T-cell (primary cell): ENCODE measurements around the gene OGDH. TPM values are rescaled to one million over a fixed set of nuclear protein-coding genes. Genes with fewer than 3 reads are reported as not detected.
"Not testable (repeated sequence)": the region's sequence is repeated elsewhere in the genome, so short reads cannot be mapped to it uniquely, and the experiment has no call there.

Experiments used
- ATAC-seq, 4 experiments: fragments of 200-7000 bp in 3 of 4; fragments of 150-1000 bp in 1 of 4; cut with Tn5 transposase; replicated peaks in 1 of 4; 1 replicate in 3 of 4; 2 replicates in 1 of 4; pipeline ENCODE4 v1.10.0; 2021; ENCODE audit warnings: moderate library complexity in 3 of 4, mild to moderate bottlenecking in 2 of 4, moderate number of reproducible peaks in 1 of 4
- CTCF ChIA-PET, 2 donors: fragments of 300-600 bp; sonication (Branson Sonifier 250); formaldehyde crosslinking; loops; one replicate each; lab custom pipeline; 2022; ENCODE audit warnings: antibody characterized with exemption in 2 of 2; lab: Charles Lee
- POLR2A ChIA-PET, 2 donors: fragments of 300-600 bp; sonication (Branson Sonifier 250); formaldehyde crosslinking; loops; one replicate each; lab custom pipeline; 2022; ENCODE audit warnings: antibody characterized with exemption in 2 of 2; lab: Charles Lee
- DNase-seq, 35 experiments: peaks; one replicate each; pipeline versions ENCODE4 v3.0.0 to v3.0.0-alpha.2; 2013 to 2023
- H3K27ac ChIP-seq: one replicate; pipeline ENCODE4 v1.5.1; 2013; ENCODE audit warnings: low read length
- H3K27me3 ChIP-seq, 2 experiments: replicated peaks in 1 of 2; 1 replicate in 1 of 2; 2 replicates in 1 of 2; pipeline versions ENCODE4 v1.6.1 to v1.7.0; 2013; ENCODE audit warnings: low read length in 1 of 2, mixed read lengths in 1 of 2; ENCODE audit not compliant: control insufficient read depth in 2 of 2, insufficient read depth in 2 of 2; ENCODE audit errors: extremely low read depth in 1 of 2
- H3K36me3 ChIP-seq, 2 donors: 1 replicate in 1 of 2; 2 replicates in 1 of 2; pipeline versions ENCODE4 v1.6.1 to v1.7.0; 2013; ENCODE audit warnings: low read length in 1 of 2; ENCODE audit not compliant: control insufficient read depth in 2 of 2, insufficient read depth in 1 of 2; ENCODE audit errors: extremely low read depth in 1 of 2
- H3K4me1 ChIP-seq, 2 experiments: 1 replicate in 1 of 2; 2 replicates in 1 of 2; pipeline versions ENCODE4 v1.6.1 to v1.7.0; 2013; ENCODE audit warnings: low read length in 2 of 2, mixed read lengths in 1 of 2; ENCODE audit not compliant: insufficient read depth in 2 of 2, control insufficient read depth in 1 of 2; ENCODE audit errors: extremely low read depth in 1 of 2
- H3K4me3 ChIP-seq, 2 donors: 1 replicate in 1 of 2; 2 replicates in 1 of 2; pipeline versions ENCODE4 v1.5.1 to v1.7.0; 2013; ENCODE audit warnings: mild to moderate bottlenecking in 2 of 2, low read length in 1 of 2, moderate library complexity in 1 of 2; ENCODE audit not compliant: control insufficient read depth in 1 of 2; ENCODE audit errors: extremely low read depth in 1 of 2
- H3K9me3 ChIP-seq: 2 replicates; pipeline ENCODE4 v1.7.0; 2013
- H3K27ac Mint-ChIP-seq, 2 donors: one replicate each; pipeline ENCODE4 v1.8.0; 2020 to 2021; ENCODE audit warnings: mild to moderate bottlenecking in 2 of 2, mixed read lengths in 2 of 2
- H3K27me3 Mint-ChIP-seq, 2 donors: one replicate each; pipeline ENCODE4 v1.8.0; 2021 to 2022; ENCODE audit warnings: mixed read lengths in 2 of 2
- H3K36me3 Mint-ChIP-seq: one replicate; pipeline ENCODE4 v1.8.0; 2021; ENCODE audit warnings: mixed read lengths
- H3K4me1 Mint-ChIP-seq, 3 donors: one replicate each; pipeline ENCODE4 v1.8.0; 2020 to 2022; ENCODE audit warnings: mixed read lengths in 3 of 3, mild to moderate bottlenecking in 1 of 3
- H3K4me3 Mint-ChIP-seq, 3 donors: one replicate each; pipeline ENCODE4 v1.8.0; 2020 to 2022; ENCODE audit warnings: mild to moderate bottlenecking in 3 of 3, mixed read lengths in 3 of 3, moderate library complexity in 3 of 3
- H3K9me3 Mint-ChIP-seq, 3 donors: one replicate each; pipeline ENCODE4 v1.8.0; 2020 to 2022; ENCODE audit warnings: mixed read lengths in 3 of 3
- WGBS: methylation state at CpG from one replicate; pipeline ENCODE4 v1.1.5; 2013; ENCODE audit warnings: missing lambda C conversion rate; ENCODE audit not compliant: insufficient coverage; 5-methylcytosine and 5-hydroxymethylcytosine counted together
- total RNA-seq, 35 experiments: library from RNA in 6 of 35; stranded (reverse) in 6 of 35; fragments of 120-200 nt in 1 of 35; gene quantifications; one replicate each; pipeline versions ENCODE4 v1.2.1 to v1.2.4 and lab custom pipeline; 2013 to 2026

OGDH gene
- total RNA-seq, 5 donors from 2014 or later (not counting 1 experiment from before 2014, with no cell fraction given), result 58.9 to 113 (median 108) TPM

DNA sequence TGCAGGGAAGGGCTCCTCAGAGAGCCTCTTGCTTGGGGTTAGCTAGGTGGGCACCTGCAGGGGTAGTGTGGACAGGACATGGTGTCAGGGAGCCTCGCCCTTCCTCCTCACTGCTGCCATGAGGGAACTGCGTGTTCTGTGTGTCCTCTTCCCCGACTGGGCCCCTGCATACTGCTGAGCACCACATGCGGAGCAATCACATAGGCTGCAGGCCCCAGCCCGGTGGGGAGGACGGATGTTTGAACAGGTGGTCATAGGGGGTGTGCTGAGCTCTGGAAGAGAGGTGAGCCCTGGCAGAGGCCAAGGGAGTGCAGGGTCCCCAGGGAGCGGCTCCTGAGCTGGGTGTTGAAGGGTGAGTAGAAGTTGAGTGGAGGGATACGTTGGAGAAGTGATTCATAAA lies 93.9 kb downstream of the OGDH start:
- Histone ChIP-seq H3K27me3 (no peaks in the 10 kb centered on the region), H3K36me3 (peaks cover 34 to 72% of the 10 kb centered on the region in 2 donors), H3K27ac (no peak overlapping the region), H3K4me3 (no peak overlapping the region), H3K9me3 (no peaks in the 10 kb centered on the region), H3K4me1 (no peaks in the 10 kb centered on the region)
- no peaks in the 10 kb centered on the region for H3K27me3 Mint-ChIP-seq
- no peaks in the 10 kb centered on the region for H3K4me1 Mint-ChIP-seq
- ChIA-PET CTCF (no interaction called here), POLR2A (no interaction called here)
- no peak overlapping the region for H3K27ac Mint-ChIP-seq
- WGBS, result 99% methylated on average over 8 of the region's 8 CpGs
- H3K4me3 Mint-ChIP-seq, result no peak overlapping the region
- ATAC-seq (no peak), DNase-seq (no peak)
- H3K9me3 Mint-ChIP-seq, result no peaks in the 10 kb centered on the region
- peaks cover 60% of the 10 kb centered on the region for H3K36me3 Mint-ChIP-seq

- WGBS, result 100% methylated on average over 8 of the region's 10 CpGs
- peaks cover 51% of the 10 kb centered on the region for H3K36me3 Mint-ChIP-seq
- H3K27ac ChIP-seq, H3K9me3 Mint-ChIP-seq, H3K27me3 ChIP-seq, ATAC-seq, H3K4me3 ChIP-seq, H3K27me3 Mint-ChIP-seq, H3K4me1 ChIP-seq, H3K4me1 Mint-ChIP-seq, POLR2A ChIA-PET, H3K9me3 ChIP-seq, CTCF ChIA-PET, DNase-seq, H3K4me3 Mint-ChIP-seq, H3K27ac Mint-ChIP-seq: not testable (repeated sequence)
- peaks cover 27 to 61% of the 10 kb centered on the region in 2 donors for H3K36me3 ChIP-seq
Observed at GRCh38 chr7:44703391-44703790, 97.0 kb downstream of the OGDH start.

- H3K9me3 Mint-ChIP-seq, result no peaks in the 10 kb centered on the region
- Histone ChIP-seq H3K9me3 (no peaks in the 10 kb centered on the region), H3K4me1 (no peaks in the 10 kb centered on the region), H3K27ac (no peak overlapping the region), H3K36me3 (peaks cover 24 to 59% of the 10 kb centered on the region in 2 donors), H3K27me3 (no peaks in the 10 kb centered on the region), H3K4me3 (no peak overlapping the region)
- DNase-seq, result no peak
- no peaks in the 10 kb centered on the region for H3K27me3 Mint-ChIP-seq
- peaks cover 51% of the 10 kb centered on the region for H3K36me3 Mint-ChIP-seq
- no CpG with 5 or more reads among the region's 1 CpG for WGBS
- ATAC-seq, result no peak
- no peak overlapping the region for H3K27ac Mint-ChIP-seq
- H3K4me1 Mint-ChIP-seq, result no peaks in the 10 kb centered on the region
- H3K4me3 Mint-ChIP-seq, result no peak overlapping the region
- ChIA-PET POLR2A (no interaction called here), CTCF (no interaction called here)
Observed at GRCh38 chr7:44703921-44704320, 97.5 kb downstream of the OGDH start.

GRCh38 chr7:44705434-44705833 lies 99.0 kb downstream of the OGDH start:
- no peak overlapping the region for H3K4me3 ChIP-seq
- ChIA-PET CTCF (no interaction called here), POLR2A (no interaction called here)
- H3K27me3 Mint-ChIP-seq, result no peaks in the 10 kb centered on the region
- WGBS, result no CpG with 5 or more reads among the region's 3 CpGs
- no peak overlapping the region for H3K27ac ChIP-seq
- no peaks in the 10 kb centered on the region for H3K9me3 ChIP-seq
- H3K36me3 Mint-ChIP-seq, result peaks cover 45% of the 10 kb centered on the region
- H3K27ac Mint-ChIP-seq, result peak overlapping the region in 1 of 2 donors; percentile 70
- no peaks in the 10 kb centered on the region for H3K4me1 ChIP-seq
- no peaks in the 10 kb centered on the region for H3K27me3 ChIP-seq
- H3K4me1 Mint-ChIP-seq, result peaks cover 0 to 1% (median 0%) of the 10 kb centered on the region in 3 donors
- no peak overlapping the region for H3K4me3 Mint-ChIP-seq
- no peaks in the 10 kb centered on the region for H3K9me3 Mint-ChIP-seq
- no peak for DNase-seq
- peaks cover 16 to 50% of the 10 kb centered on the region in 2 donors for H3K36me3 ChIP-seq
- no peak for ATAC-seq

- H3K27me3 ChIP-seq, result no peaks in the 10 kb centered on the region
- peaks cover 31% of the 10 kb centered on the region for H3K36me3 Mint-ChIP-seq
- H3K9me3 ChIP-seq, result no peaks in the 10 kb centered on the region
- no peak overlapping the region for H3K4me3 ChIP-seq
- H3K4me1 Mint-ChIP-seq, result peaks cover 3 to 12% (median 7%) of the 10 kb centered on the region in 3 donors
- peaks cover 15 to 38% of the 10 kb centered on the region in 2 donors for H3K36me3 ChIP-seq
- CTCF ChIA-PET, result no interaction called here
- H3K4me1 ChIP-seq, result peaks cover 0 to 3% of the 10 kb centered on the region in 2 experiments
- H3K4me3 Mint-ChIP-seq, result no peak overlapping the region
- no peak for DNase-seq
- POLR2A ChIA-PET, result no interaction called here
- no peak overlapping the region for H3K27ac ChIP-seq
- 96% methylated on average over 20 of the region's 20 CpGs for WGBS
- H3K27me3 Mint-ChIP-seq, result no peaks in the 10 kb centered on the region
- no peak for ATAC-seq
- no peak overlapping the region for H3K27ac Mint-ChIP-seq
- no peaks in the 10 kb centered on the region for H3K9me3 Mint-ChIP-seq
Observed at GRCh38 chr7:44706788-44707557, 100.5 kb downstream of the OGDH start.

GRCh38 chr7:44707558-44708230 lies 101.3 kb downstream of the OGDH start:
- no peak overlapping the region for H3K27ac Mint-ChIP-seq

More at GRCh38 chr7:44707558-44708230, 101.3 kb downstream of the OGDH start:
- POLR2A ChIA-PET, result no interaction called here
- CTCF ChIA-PET, result no interaction called here
- Histone ChIP-seq H3K9me3 (no peaks in the 10 kb centered on the region), H3K27me3 (no peaks in the 10 kb centered on the region), H3K27ac (no peak overlapping the region), H3K36me3 (peaks cover 15 to 35% of the 10 kb centered on the region in 2 donors), H3K4me1 (peaks cover 0 to 9% of the 10 kb centered on the region in 2 experiments), H3K4me3 (no peak overlapping the region)
- Mint-ChIP-seq H3K4me1 (peaks cover 7 to 18% (median 12%) of the 10 kb centered on the region in 3 donors), H3K9me3 (no peaks in the 10 kb centered on the region), H3K4me3 (no peak overlapping the region), H3K27me3 (no peaks in the 10 kb centered on the region), H3K36me3 (peaks cover 28% of the 10 kb centered on the region)
- no peak for ATAC-seq
- WGBS, result 94% methylated on average over 15 of the region's 21 CpGs
- DNase-seq, result no peak
